ENCODE measurements around the gene MMP14.

- TF ChIP-seq CTCF (IDR thresholded peaks at IDR 0.05; ENCODE audit: insufficient read depth, low read length) (no peak), POLR2AphosphoS5 (IDR thresholded peaks at IDR 0.05; ENCODE audit: low read depth) (no peak), GABPA (IDR thresholded peaks at IDR 0.05; ENCODE audit: low read depth) (no peak)
- TF ChIP-seq, protein P1, sequence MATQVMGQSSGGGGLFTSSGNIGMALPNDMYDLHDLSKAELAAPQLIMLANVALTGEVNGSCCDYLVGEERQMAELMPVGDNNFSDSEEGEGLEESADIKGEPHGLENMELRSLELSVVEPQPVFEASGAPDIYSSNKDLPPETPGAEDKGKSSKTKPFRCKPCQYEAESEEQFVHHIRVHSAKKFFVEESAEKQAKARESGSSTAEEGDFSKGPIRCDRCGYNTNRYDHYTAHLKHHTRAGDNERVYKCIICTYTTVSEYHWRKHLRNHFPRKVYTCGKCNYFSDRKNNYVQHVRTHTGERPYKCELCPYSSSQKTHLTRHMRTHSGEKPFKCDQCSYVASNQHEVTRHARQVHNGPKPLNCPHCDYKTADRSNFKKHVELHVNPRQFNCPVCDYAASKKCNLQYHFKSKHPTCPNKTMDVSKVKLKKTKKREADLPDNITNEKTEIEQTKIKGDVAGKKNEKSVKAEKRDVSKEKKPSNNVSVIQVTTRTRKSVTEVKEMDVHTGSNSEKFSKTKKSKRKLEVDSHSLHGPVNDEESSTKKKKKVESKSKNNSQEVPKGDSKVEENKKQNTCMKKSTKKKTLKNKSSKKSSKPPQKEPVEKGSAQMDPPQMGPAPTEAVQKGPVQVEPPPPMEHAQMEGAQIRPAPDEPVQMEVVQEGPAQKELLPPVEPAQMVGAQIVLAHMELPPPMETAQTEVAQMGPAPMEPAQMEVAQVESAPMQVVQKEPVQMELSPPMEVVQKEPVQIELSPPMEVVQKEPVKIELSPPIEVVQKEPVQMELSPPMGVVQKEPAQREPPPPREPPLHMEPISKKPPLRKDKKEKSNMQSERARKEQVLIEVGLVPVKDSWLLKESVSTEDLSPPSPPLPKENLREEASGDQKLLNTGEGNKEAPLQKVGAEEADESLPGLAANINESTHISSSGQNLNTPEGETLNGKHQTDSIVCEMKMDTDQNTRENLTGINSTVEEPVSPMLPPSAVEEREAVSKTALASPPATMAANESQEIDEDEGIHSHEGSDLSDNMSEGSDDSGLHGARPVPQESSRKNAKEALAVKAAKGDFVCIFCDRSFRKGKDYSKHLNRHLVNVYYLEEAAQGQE (IDR thresholded peaks at IDR 0.05; ENCODE audit: insufficient replicate concordance, low read depth): no peak
Observed at GRCh38 chr14:22848351-22849164, 12.2 kb downstream of the MMP14 start.

All from HL-60 (cell line).